Umbilical cord (tissue), 2 donors: ENCODE data around the gene IZUMO4. TPM values are rescaled to one million over a fixed set of nuclear protein-coding genes. Genes with fewer than 3 reads are reported as not detected.

Experiments used
- DNase-seq: peaks from one replicate; pipeline ENCODE4 v3.0.0-alpha.2; 2015; ENCODE audit warnings: low spot score
- total RNA-seq: library from RNA; depleted of rRNA; stranded (reverse); fragments of >200 nt; gene quantifications from one replicate; pipeline ENCODE4 v1.2.3, GENCODE V29; 2014; ENCODE audit warnings: low replicate concordance; ENCODE audit not compliant: insufficient read depth

The IZUMO4 gene, protein sequence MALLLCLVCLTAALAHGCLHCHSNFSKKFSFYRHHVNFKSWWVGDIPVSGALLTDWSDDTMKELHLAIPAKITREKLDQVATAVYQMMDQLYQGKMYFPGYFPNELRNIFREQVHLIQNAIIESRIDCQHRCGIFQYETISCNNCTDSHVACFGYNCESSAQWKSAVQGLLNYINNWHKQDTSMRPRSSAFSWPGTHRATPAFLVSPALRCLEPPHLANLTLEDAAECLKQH
- total RNA-seq = 1.2 TPM

GRCh38 chr19:2096480-2097202 is at the start of gene IZUMO4:
TSS of gene IZUMO4 (plus strand) at chr19:2096915. CDS start at chr19:2096946, 31 bp downstream.
- DNase-seq = peak; percentile 98

- DNase-seq = no peak
Observed at GRCh38 chr19:2047076-2047448, 49.7 kb upstream of the IZUMO4 start.

GRCh38 chr19:2047449-2048103 is 49.1 kb upstream of the IZUMO4 start:
- DNase-seq = no peak

- no peak for DNase-seq
Observed at GRCh38 chr19:2048104-2048958, 48.4 kb upstream of the IZUMO4 start.

DNA sequence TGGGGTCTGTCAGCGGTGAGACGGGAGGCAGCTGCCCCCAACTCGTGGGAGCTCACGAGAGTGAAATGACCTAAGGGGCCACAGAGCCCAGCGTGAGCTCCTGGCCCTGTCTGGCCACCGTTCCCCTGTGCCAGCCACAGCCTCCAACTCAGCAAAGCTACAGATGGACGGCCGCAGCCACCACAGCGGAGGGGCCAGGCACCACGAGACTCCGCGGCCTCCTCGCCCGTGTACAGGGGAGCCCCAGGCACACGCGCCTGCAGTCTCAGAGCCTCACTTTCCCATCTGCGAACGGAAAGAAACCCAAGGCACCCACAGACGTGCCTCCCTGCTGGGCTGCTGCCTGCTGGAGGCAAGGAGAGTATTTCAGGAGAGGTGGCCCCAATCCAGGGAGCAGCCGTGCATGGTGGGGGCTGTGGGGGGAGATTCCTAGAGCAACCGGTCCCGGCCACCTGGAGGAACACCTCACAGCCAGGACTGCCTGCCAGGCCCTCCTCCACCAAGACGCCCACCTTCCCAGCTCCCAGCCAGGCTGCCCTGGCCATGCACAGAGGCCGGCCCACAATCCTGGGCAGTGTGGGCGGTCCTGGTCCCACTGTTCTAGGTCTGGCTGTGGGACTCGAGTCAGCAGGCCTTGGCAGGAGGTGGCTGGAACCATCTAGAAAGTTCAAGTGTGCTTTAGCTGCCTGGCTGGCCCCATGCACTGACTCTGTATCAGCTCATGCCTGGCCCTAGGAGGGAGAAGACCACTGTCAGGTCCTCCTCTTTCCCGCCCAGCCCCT is 47.6 kb upstream of the IZUMO4 start:
- DNase-seq = no peak

DNA sequence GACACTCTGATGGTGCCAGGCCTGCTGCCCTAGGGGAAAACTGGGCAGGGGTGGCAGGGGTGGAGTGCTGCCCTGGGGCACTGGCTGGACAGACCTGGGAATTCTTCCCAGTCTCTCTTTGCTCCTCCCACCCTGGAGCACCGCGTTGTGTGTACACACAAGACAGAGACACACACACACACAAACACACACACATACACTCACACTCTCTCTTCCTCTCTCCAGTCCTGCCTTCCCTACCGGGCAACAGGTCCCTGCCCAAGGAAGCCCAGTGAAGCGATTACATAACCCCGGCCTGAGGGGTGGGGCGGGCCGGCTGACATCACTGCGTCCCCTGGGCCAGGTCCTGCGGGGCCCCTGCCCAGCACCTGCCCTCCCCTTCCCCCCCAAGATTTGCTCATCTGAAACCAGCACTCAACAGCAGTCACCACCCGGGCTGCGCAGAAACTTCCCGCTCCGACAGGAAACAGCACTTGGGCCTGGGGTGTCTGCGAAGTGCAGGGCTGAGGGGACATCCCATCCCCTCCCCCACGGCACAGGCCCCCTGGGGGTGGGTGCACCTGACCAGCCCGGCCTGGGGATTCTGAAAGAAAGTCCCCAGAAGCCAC is 46.9 kb upstream of the IZUMO4 start:
- DNase-seq = peak; percentile 68

DNA sequence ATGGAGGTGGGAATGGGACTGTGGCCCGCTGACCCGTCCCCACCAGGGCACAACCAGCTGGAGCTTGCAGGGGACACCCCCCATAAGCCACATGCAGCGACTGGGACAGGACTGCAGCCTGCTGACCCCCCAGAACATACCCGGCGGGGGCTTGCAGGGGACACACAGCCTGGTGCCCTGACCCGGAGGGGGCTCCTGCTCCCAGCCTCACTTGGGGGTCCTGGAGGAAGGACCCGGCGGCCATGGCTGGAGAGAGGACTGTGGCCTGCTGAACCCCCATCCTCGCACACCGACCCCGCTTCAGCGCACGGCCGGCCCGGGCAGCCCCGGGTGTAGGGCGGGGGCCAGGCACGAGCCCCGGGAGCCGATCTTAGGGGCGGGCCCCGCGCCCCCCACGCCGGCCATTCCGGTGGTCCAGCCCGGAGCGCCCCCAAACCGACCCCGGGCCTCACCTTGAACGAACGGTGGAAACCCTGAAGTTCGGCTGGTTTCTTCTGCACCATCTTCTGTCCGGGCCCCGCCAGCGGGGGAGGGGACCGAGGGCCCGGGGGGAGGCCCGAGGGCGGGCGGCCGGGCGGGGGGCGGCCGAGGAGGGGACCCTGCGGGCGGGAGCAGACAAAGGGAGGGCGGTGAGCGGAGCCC is 46.2 kb upstream of the IZUMO4 start:
- no peak for DNase-seq

DNA sequence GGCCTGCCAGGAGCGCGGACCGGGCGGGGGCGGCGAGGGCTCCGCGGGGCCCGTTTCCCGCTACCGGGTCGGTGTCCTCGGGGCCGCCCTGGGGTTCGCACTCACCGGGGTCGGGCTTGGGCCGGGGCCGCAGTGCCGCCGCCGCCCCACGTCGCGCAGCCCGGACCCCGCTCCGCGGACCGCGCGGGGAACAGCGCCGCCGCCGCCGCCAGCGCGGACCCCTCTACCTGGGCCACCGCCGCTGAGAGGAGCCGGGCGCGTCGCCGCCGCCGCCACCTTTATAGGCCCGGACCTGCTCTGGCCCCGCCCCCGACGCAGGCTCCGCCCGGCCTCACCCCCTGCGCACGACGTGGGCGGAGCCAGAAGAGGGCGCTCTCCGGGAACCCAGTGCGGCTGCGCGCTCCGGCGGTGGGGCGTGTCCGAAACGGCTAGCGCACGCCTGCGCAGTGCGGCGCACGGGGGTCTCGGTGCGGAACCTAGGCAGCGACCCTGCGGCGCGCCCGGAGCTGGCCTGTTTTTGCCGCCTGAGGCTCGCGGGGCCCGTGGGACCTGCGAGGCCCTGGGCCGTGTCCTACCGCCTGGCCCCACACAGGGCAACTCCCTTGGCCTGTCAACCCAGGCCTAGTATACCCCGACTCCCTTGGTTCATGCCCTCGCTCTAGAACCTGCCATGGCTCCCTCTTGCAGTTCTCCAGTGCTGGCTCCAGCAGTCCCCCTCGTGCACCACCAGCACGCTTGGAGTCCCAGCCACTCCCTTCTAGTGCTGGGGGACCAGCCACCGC is 45.5 kb upstream of the IZUMO4 start, which contains the start of gene MKNK2:
Gene MKNK2 (minus strand): TSS at position 254 of the 782 bp plus-strand sequence. CDS start 393 bp downstream, outside the sequence.
- peak; percentile 90 for DNase-seq

GRCh38 chr19:2051773-2052704 is 44.7 kb upstream of the IZUMO4 start:
- no peak for DNase-seq

- DNase-seq = no peak
Observed at GRCh38 chr19:2053601-2054389, 42.9 kb upstream of the IZUMO4 start.

GRCh38 chr19:2054763-2055162 is 42.0 kb upstream of the IZUMO4 start:
- no peak for DNase-seq

GRCh38 chr19:2055931-2056836 is 40.5 kb upstream of the IZUMO4 start:
- peak; percentile 86 for DNase-seq

DNA sequence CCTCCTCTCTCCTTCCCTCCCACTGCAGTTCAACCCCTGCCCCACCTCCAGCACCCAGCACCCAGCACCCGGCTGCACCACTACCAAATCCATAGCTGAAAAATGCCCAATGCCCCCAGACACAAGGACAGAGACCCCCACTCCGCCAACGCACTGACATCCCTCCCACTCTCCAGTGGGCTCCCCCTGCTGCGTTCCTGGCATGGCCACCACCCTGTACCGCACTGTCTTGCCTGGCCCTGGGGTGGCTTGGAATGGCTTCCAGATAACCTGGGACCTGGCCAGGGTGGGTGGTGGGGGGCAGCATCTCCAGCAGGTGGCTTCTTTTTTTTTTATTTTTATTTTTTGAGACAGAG is 39.9 kb upstream of the IZUMO4 start:
- DNase-seq = no peak

- DNase-seq = no peak
Observed at GRCh38 chr19:2057484-2058469, 38.9 kb upstream of the IZUMO4 start.
